ENCODE results near the gene ATXN7L2.

GRCh38 chr1:109478806-109479205 lies 4.9 kb upstream of the ATXN7L2 start:
- no peak for TF ChIP-seq CTCF (IDR thresholded peaks at IDR 0.05)
- no peak for TF ChIP-seq POLR2A (IDR thresholded peaks at IDR 0.05)
